Endothelial cell of umbilical vein (primary cell): Measurements from ENCODE around the gene GPR61. TPM values are rescaled to one million over a fixed set of nuclear protein-coding genes. Genes with fewer than 3 reads are reported as not detected.

ENCODE experiments used
- BruUV-seq: library from RNA; stranded (reverse); fragments of 400-500 nt; replicated peaks from 2 replicates; lab custom pipeline; 2021; lab: Mats Ljungman, UMichigan
- CTCF ChIA-PET: fragments of 300-600, 350-600 bp; sonication (Branson Sonifier 250); formaldehyde crosslinking; loops from one replicate; lab custom pipeline; 2021; ENCODE audit warnings: antibody characterized with exemption, inconsistent platforms; lab: Charles Lee
- POLR2A ChIA-PET: fragments of 300-600, 350-600 bp; sonication (Branson Sonifier 250); formaldehyde crosslinking; loops from one replicate; lab custom pipeline; 2021; ENCODE audit warnings: antibody characterized with exemption, inconsistent platforms; lab: Charles Lee
- DNase-seq: peaks from one replicate; pipeline ENCODE4 v3.0.0-alpha.2; 2011; ENCODE audit warnings: low read depth, low spot score
- FAIRE-seq: peaks from 2 replicates; lab custom pipeline; 2011; peaks lifted over from hg19 to GRCh38; lab: Jason Lieb, UNC
- H2AFZ ChIP-seq: 2 replicates; pipeline ENCODE4 v1.6.0; 2012; ENCODE audit warnings: low read depth, low read length, control low read depth, inconsistent platforms
- H3K27ac ChIP-seq: 2 replicates; pipeline ENCODE4 v1.5.1; 2011; ENCODE audit warnings: low read depth, mild to moderate bottlenecking, control low read depth, low read length, moderate library complexity; ENCODE audit not compliant: insufficient read depth
- H3K27me3 ChIP-seq, 2 experiments: 2 replicates each; pipeline versions ENCODE4 v1.6.0 to v1.6.1; 2011; ENCODE audit warnings: low read length in 2 of 2, mixed read lengths in 1 of 2; ENCODE audit not compliant: control insufficient read depth in 2 of 2, insufficient read depth in 2 of 2
- H3K36me3 ChIP-seq, 2 experiments: 2 replicates in 1 of 2; 3 replicates in 1 of 2; pipeline ENCODE4 v1.5.1; 2011; ENCODE audit warnings: low read length in 2 of 2, mild to moderate bottlenecking in 1 of 2, moderate library complexity in 1 of 2; ENCODE audit not compliant: control insufficient read depth in 2 of 2, insufficient read depth in 2 of 2; ENCODE audit errors: extremely low read depth in 1 of 2
- H3K4me1 ChIP-seq: 3 replicates; pipeline ENCODE4 v1.5.1; 2011; ENCODE audit warnings: mild to moderate bottlenecking, low read length; ENCODE audit not compliant: control insufficient read depth, insufficient read depth; ENCODE audit errors: extremely low read depth
- H3K4me2 ChIP-seq: 2 replicates; pipeline ENCODE4 v1.6.1; 2011; ENCODE audit warnings: low read length, control low read depth, mixed read lengths; ENCODE audit not compliant: insufficient read depth
- H3K4me3 ChIP-seq, 3 experiments: fragments of 200-600 bp in 1 of 3; sonication (generic), shearing (Covaris generic) in 1 of 3; replicated peaks in 1 of 3; 2 replicates each; pipeline ENCODE4 v1.5.1; 2011 to 2016; ENCODE audit warnings: control low read depth in 3 of 3, low read length in 3 of 3, mild to moderate bottlenecking in 2 of 3, inconsistent platforms in 1 of 3, low read depth in 1 of 3, moderate library complexity in 1 of 3; ENCODE audit not compliant: insufficient read depth in 1 of 3
- H3K79me2 ChIP-seq: 2 replicates; pipeline ENCODE4 v1.6.0; 2012; ENCODE audit warnings: low read length, inconsistent platforms; ENCODE audit not compliant: control insufficient read depth, insufficient read depth
- H3K9ac ChIP-seq: replicated peaks from 2 replicates; pipeline ENCODE3; 2011; ENCODE audit warnings: low read length, control low read depth; ENCODE audit not compliant: insufficient read depth; ENCODE audit errors: extremely low read depth
- H3K9me1 ChIP-seq: replicated peaks from 3 replicates; pipeline ENCODE4 v1.6.0; 2011; ENCODE audit warnings: mild to moderate bottlenecking, low read length; ENCODE audit not compliant: control insufficient read depth, insufficient read depth; ENCODE audit errors: extremely low read depth
- H3K9me3 ChIP-seq: replicated peaks from 2 replicates; pipeline ENCODE4 v1.5.1; 2012; ENCODE audit warnings: low read length, inconsistent platforms; ENCODE audit not compliant: control insufficient read depth, insufficient read depth
- H4K20me1 ChIP-seq: replicated peaks from 2 replicates; pipeline ENCODE3; 2011; ENCODE audit warnings: mild to moderate bottlenecking, low read length; ENCODE audit not compliant: control insufficient read depth, insufficient read depth; ENCODE audit errors: extremely low read depth
- EZH2 ChIP-seq: IDR thresholded peaks from 2 replicates; pipeline ENCODE4 v1.6.1; 2012; ENCODE audit warnings: borderline replicate concordance, low read depth, mild to moderate bottlenecking, moderate library complexity, low read length, inconsistent platforms; ENCODE audit not compliant: severe bottlenecking
- FOS ChIP-seq: IDR thresholded peaks from 2 replicates; pipeline ENCODE4 v1.6.1; 2011; ENCODE audit warnings: mild to moderate bottlenecking, low read length, moderate library complexity, borderline replicate concordance; ENCODE audit not compliant: insufficient read depth
- GATA2 ChIP-seq: IDR thresholded peaks from 2 replicates; pipeline ENCODE4 v1.7.0; 2011; ENCODE audit warnings: low read depth, mild to moderate bottlenecking, moderate library complexity, mixed read lengths, low read length; ENCODE audit not compliant: insufficient read length, insufficient read depth
- JUN ChIP-seq: IDR thresholded peaks from 2 replicates; pipeline ENCODE4 v1.6.1; 2011; ENCODE audit warnings: borderline replicate concordance, low read depth; ENCODE audit not compliant: insufficient read length, insufficient read depth
- MAX ChIP-seq: IDR thresholded peaks from 2 replicates; pipeline ENCODE4 v1.6.1; 2011; ENCODE audit not compliant: insufficient read depth, insufficient read length
- MYC ChIP-seq: IDR thresholded peaks from one replicate; pipeline ENCODE4 v1.6.1; 2011; ENCODE audit warnings: mild to moderate bottlenecking, low read depth, low read length
- POLR2A ChIP-seq: IDR thresholded peaks from 2 replicates; pipeline ENCODE4 v1.6.1; 2012; ENCODE audit warnings: low read depth, mild to moderate bottlenecking, control low read depth, low read length
- POLR2AphosphoS5 ChIP-seq: IDR thresholded peaks from 2 replicates; pipeline ENCODE4 v1.6.1; 2012; ENCODE audit warnings: low read depth, mild to moderate bottlenecking, control low read depth, low read length, moderate library complexity; ENCODE audit not compliant: insufficient read depth
- dilution Hi-C: fragments of 300-500 bp; cut with MboI; formaldehyde crosslinking; loops from one replicate; pipeline ENCODE4 v1.15.0; 2019; ENCODE audit warnings: low sequenced_read_pairs; ENCODE audit not compliant: extremely low pct_ligation_motif_present
- intact Hi-C: fragments of 100-400 bp; cut with micrococcal nuclease; formaldehyde crosslinking; loops from one replicate; pipeline ENCODE4 v1.10.0; 2022
- polyA plus RNA-seq, 4 experiments: library from polyadenylated mRNA; depleted of rRNA in 3 of 4; stranded (reverse) in 3 of 4; unstranded in 1 of 4; fragments of >200 nt; gene quantifications; 2 replicates each; pipeline versions ENCODE4 v1.2.1 to v1.2.3, GENCODE V29; 2011 to 2012; ENCODE audit warnings: missing spikeins in 1 of 4
- total RNA-seq: library from RNA; stranded (reverse); gene quantifications from 2 replicates; pipeline ENCODE4 v1.2.3, GENCODE V29; 2021
- TF ChIP-seq, protein P1 (sequence below), 2 donors: IDR thresholded peaks; 1 replicate in 1 of 2; 2 replicates in 1 of 2; pipeline ENCODE4 v1.5.1; 2011; ENCODE audit warnings: low read length in 2 of 2, mild to moderate bottlenecking in 2 of 2, moderate library complexity in 2 of 2, control low read depth in 1 of 2, inconsistent platforms in 1 of 2, low read depth in 1 of 2; ENCODE audit not compliant: insufficient read depth in 1 of 2; ENCODE audit errors: extremely low read depth in 1 of 2

The GPR61 gene
- total and polyA plus RNA-seq, 2 donors (not counting 3 experiments of a cell fraction or from before 2014, with no cell fraction given): not detected

GRCh38 chr1:109548321-109549267 lies 8.9 kb downstream of the GPR61 start, which contains the start of gene GNAI3:
GNAI3 (plus strand) TSS chr1:109548615; CDS start chr1:109548721, 106 bp downstream.
- H3K4me2 ChIP-seq: peak within 1 kb of the TSS; percentile 96

GRCh38 chr1:109556563-109556962 lies 16.9 kb downstream of the GPR61 start:
- FAIRE-seq: no peak
- TF ChIP-seq MYC: no peak
- no peak for TF ChIP-seq EZH2
- no peak for TF ChIP-seq POLR2AphosphoS5
- no peak for TF ChIP-seq JUN
- no peak for TF ChIP-seq POLR2A
- TF ChIP-seq, protein P1, sequence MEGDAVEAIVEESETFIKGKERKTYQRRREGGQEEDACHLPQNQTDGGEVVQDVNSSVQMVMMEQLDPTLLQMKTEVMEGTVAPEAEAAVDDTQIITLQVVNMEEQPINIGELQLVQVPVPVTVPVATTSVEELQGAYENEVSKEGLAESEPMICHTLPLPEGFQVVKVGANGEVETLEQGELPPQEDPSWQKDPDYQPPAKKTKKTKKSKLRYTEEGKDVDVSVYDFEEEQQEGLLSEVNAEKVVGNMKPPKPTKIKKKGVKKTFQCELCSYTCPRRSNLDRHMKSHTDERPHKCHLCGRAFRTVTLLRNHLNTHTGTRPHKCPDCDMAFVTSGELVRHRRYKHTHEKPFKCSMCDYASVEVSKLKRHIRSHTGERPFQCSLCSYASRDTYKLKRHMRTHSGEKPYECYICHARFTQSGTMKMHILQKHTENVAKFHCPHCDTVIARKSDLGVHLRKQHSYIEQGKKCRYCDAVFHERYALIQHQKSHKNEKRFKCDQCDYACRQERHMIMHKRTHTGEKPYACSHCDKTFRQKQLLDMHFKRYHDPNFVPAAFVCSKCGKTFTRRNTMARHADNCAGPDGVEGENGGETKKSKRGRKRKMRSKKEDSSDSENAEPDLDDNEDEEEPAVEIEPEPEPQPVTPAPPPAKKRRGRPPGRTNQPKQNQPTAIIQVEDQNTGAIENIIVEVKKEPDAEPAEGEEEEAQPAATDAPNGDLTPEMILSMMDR (IDR thresholded peaks at IDR 0.05; ENCODE audit: extremely low read depth in 1 of 2, insufficient read depth in 1 of 2, low read depth in 1 of 2, low read length in 2 of 2): no peak
- TF ChIP-seq MAX: no peak
- no peak for TF ChIP-seq FOS
- no peak for TF ChIP-seq GATA2
- peaks cover 25% of the 10 kb centered on the region for H4K20me1 ChIP-seq
- H3K4me3 ChIP-seq: no peak overlapping the region
- H3K79me2 ChIP-seq: peaks cover 100% of the 10 kb centered on the region
- intact Hi-C loops: no loop called here
- H3K27ac ChIP-seq: no peak overlapping the region
- dilution Hi-C loops: no loop called here
- H3K4me1 ChIP-seq: no peaks in the 10 kb centered on the region
- no peak overlapping the region for H2AFZ ChIP-seq
- no peaks in the 10 kb centered on the region for H3K9me3 ChIP-seq
- no peak for DNase-seq
- ChIA-PET POLR2A (no interaction called here), CTCF (no interaction called here)
- no TSS peak for BruUV-seq
- no peaks in the 10 kb centered on the region for H3K27me3 ChIP-seq
- no peak overlapping the region for H3K9ac ChIP-seq
- no peaks in the 10 kb centered on the region for H3K9me1 ChIP-seq
- H3K4me2 ChIP-seq: no peak overlapping the region
- H3K36me3 ChIP-seq: no peaks in the 10 kb centered on the region

More at GRCh38 chr1:109548321-109549267, 8.9 kb downstream of the GPR61 start, which contains the start of gene GNAI3:
- H3K9me1 ChIP-seq: peaks cover 2% of the 10 kb centered on the region
- peak within 1 kb of the TSS; percentile 87 for H3K27ac ChIP-seq
- peak; percentile 81 for FAIRE-seq
- H3K27me3 ChIP-seq: peaks cover 0 to 2% of the 10 kb centered on the region in 2 experiments
- H3K9me3 ChIP-seq: no peaks in the 10 kb centered on the region
- peaks cover 29% of the 10 kb centered on the region for H3K4me1 ChIP-seq
- H3K4me3 ChIP-seq: peak within 1 kb of the TSS; percentile 75 to 98 (median 96)
- peaks cover 4% of the 10 kb centered on the region for H4K20me1 ChIP-seq
- intact Hi-C loops: loop anchor here (1.0 to 10.0 kb wide), 3 partner anchors 33 to 346 kb away; no protein-coding TSS in a partner anchor
- dilution Hi-C loops: no loop called here
- H3K9ac ChIP-seq: peak within 1 kb of the TSS; percentile 97
- H2AFZ ChIP-seq: peak within 1 kb of the TSS; percentile 74
- BruUV-seq: no TSS peak
- H3K79me2 ChIP-seq: peaks cover 60% of the 10 kb centered on the region
- peak; percentile 96 for DNase-seq
- TF ChIP-seq POLR2AphosphoS5 (peak; percentile 98), MYC (no peak), POLR2A (peak; percentile 89)
- POLR2A ChIA-PET: interaction anchor here (0.7 to 2.1 kb wide), 8 partner anchors 11 to 92 kb away, joined by 3 to 12 read pairs (median 6); no protein-coding TSS in a partner anchor
- no peaks in the 10 kb centered on the region for H3K36me3 ChIP-seq
- CTCF ChIA-PET: interaction anchor here (1.0 to 4.5 kb wide), 19 partner anchors 11 to 436 kb away, joined by 3 to 61 read pairs (median 8); partner anchors contain the start of genes AHCYL1, AMPD2, GNAT2 and GSTM1
